WTC11 (cell line): ENCODE data around the gene NFKB1.

Experiments used
- ATF3 ChIP-seq: sonication (generic); formaldehyde crosslinking; conservative IDR thresholded peaks from 2 replicates; pipeline ENCODE4 v1.8.1; 2022; ENCODE audit warnings: mild to moderate bottlenecking, missing genetic modification reagents
- CREB1 ChIP-seq: sonication (generic); formaldehyde crosslinking; IDR thresholded peaks from 2 replicates; pipeline ENCODE4 v1.8.0; 2023; ENCODE audit warnings: mild to moderate bottlenecking, missing genetic modification reagents
- CTCF ChIP-seq: fragments of 200-600 bp; IDR thresholded peaks from 2 replicates; pipeline ENCODE4 v1.8.0; 2022; ENCODE audit warnings: antibody characterized with exemption
- HMGXB4 ChIP-seq: sonication (generic); formaldehyde crosslinking; IDR thresholded peaks from 2 replicates; pipeline ENCODE4 v1.8.1; 2023; ENCODE audit warnings: mild to moderate bottlenecking, moderate library complexity, missing genetic modification reagents
- SMAD4 ChIP-seq: sonication (generic); formaldehyde crosslinking; IDR thresholded peaks from 2 replicates; pipeline ENCODE4 v1.8.0; 2022; ENCODE audit warnings: mild to moderate bottlenecking, missing genetic modification reagents
- USF1 ChIP-seq: sonication (generic); formaldehyde crosslinking; IDR thresholded peaks from 2 replicates; pipeline ENCODE4 v1.8.0; 2022; ENCODE audit warnings: mild to moderate bottlenecking, missing genetic modification reagents
- ZBTB43 ChIP-seq: sonication (generic); formaldehyde crosslinking; IDR thresholded peaks from 2 replicates; pipeline ENCODE4 v1.8.1; 2023; ENCODE audit warnings: mild to moderate bottlenecking, missing genetic modification reagents
- ZNF317 ChIP-seq: sonication (generic); formaldehyde crosslinking; IDR thresholded peaks from 2 replicates; pipeline ENCODE4 v1.8.1; 2023; ENCODE audit warnings: low read depth, mild to moderate bottlenecking, moderate library complexity, missing genetic modification reagents, borderline replicate concordance
- ZNF416 ChIP-seq: fragments of 250-450 bp; sonication (Bioruptor Pico); IDR thresholded peaks from 2 replicates; pipeline ENCODE4 v1.9.0; 2021; ENCODE audit warnings: mild to moderate bottlenecking, inconsistent platforms

- TF ChIP-seq CTCF, result no peak
- TF ChIP-seq ZBTB43 (CRISPR knock-in tag), result no peak
- no peak for TF ChIP-seq ATF3 (CRISPR knock-in tag)
- TF ChIP-seq SMAD4, result no peak
- no peak for TF ChIP-seq HMGXB4
- no peak for TF ChIP-seq ZNF416 (CRISPR knock-in tag)
- no peak for TF ChIP-seq CREB1 (CRISPR knock-in tag)
- no peak for TF ChIP-seq USF1 (CRISPR knock-in tag)
- TF ChIP-seq ZNF317, result no peak
Measured at GRCh38 chr4:102564399-102565059, 63.4 kb downstream of the NFKB1 start.
